ENCODE measurements around the gene CRYAA.

DNA sequence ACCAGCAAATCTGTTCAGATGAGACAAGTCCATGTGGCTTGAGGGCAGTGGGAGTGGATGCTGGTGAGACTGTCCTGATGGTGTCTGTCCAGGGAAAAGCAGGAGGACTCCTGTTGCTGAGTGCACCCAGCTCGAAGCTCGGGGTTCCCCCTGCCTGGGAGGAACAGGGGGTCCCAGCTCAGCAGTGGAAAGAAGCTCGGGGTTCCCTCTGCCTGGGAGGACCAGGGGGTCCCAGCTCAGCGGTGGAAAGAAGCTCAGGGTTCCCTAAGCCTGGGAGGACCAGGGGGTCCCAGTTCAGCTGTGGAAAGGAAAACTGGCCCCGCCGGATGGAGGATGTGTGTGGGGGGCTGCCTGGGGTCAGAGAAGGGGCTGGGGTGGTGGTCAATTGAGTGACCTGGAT lies 39.1 kb downstream of the CRYAA start:
- TF ChIP-seq PAX5 (IDR thresholded peaks at IDR 0.05; ENCODE audit: insufficient read depth, low read length, severe bottlenecking) (no peak), POLR2A (IDR thresholded peaks at IDR 0.05; ENCODE audit: low read depth, low read length) (no peak), POLR2AphosphoS5 (IDR thresholded peaks at IDR 0.05; ENCODE audit: low read depth, low read length) (no peak), TAF1 (IDR thresholded peaks at IDR 0.05; ENCODE audit: low read depth, low read length) (no peak)

Measured in GM12891 (cell line).